Glutamatergic neuron (in vitro differentiated cells): Measurements from ENCODE around the gene SECTM1. TPM values are rescaled to one million over a fixed set of nuclear protein-coding genes. Genes with fewer than 3 reads are reported as not detected.
"Not testable (repeated sequence)": the region's sequence is repeated elsewhere in the genome, so short reads cannot be mapped to it uniquely, and the experiment has no call there.

ENCODE experiments used
- DNase-seq: peaks from one replicate; pipeline ENCODE4 v3.0.0; 2022
- H3K27ac Mint-ChIP-seq: one replicate; pipeline ENCODE4 v1.8.0; 2020; ENCODE audit warnings: mild to moderate bottlenecking, mixed read lengths, inconsistent platforms; ENCODE audit not compliant: unreplicated experiment
- H3K27me3 Mint-ChIP-seq: one replicate; pipeline ENCODE4 v1.8.0; 2020; ENCODE audit warnings: mild to moderate bottlenecking, moderate library complexity, mixed read lengths, inconsistent platforms; ENCODE audit not compliant: unreplicated experiment
- H3K36me3 Mint-ChIP-seq: one replicate; pipeline ENCODE4 v1.8.0; 2020; ENCODE audit warnings: mild to moderate bottlenecking, mixed read lengths, inconsistent platforms; ENCODE audit not compliant: unreplicated experiment
- H3K4me1 Mint-ChIP-seq: one replicate; pipeline ENCODE4 v1.8.0; 2020; ENCODE audit warnings: mild to moderate bottlenecking, low read depth, mixed read lengths, inconsistent platforms; ENCODE audit not compliant: unreplicated experiment
- H3K4me3 Mint-ChIP-seq: one replicate; pipeline ENCODE4 v1.8.0; 2020; ENCODE audit warnings: mild to moderate bottlenecking, mixed read lengths, inconsistent platforms; ENCODE audit not compliant: unreplicated experiment
- H3K9me3 Mint-ChIP-seq: one replicate; pipeline ENCODE4 v1.8.0; 2020; ENCODE audit warnings: mild to moderate bottlenecking, moderate library complexity, mixed read lengths, inconsistent platforms; ENCODE audit not compliant: unreplicated experiment
- total RNA-seq: library from RNA; stranded (reverse); fragmentation: NEBNext Ultra II Directional; extraction: Animal tissue kit (Norgen Biotek cat#: 25700); gene quantifications from one replicate; pipeline ENCODE4 v1.2.1, GENCODE V29; 2021; ENCODE audit not compliant: unreplicated experiment
- TF ChIP-seq, protein P1 (sequence below): fragments of 200-600 bp; sonication (generic); IDR thresholded peaks from one replicate; pipeline ENCODE4 v1.5.0; 2021; ENCODE audit not compliant: partially characterized antibody, unreplicated experiment

Gene SECTM1
- total RNA-seq, 1 donor from 2014 or later, result 0.29 TPM

GRCh38 chr17:82374626-82375331 lies 41.2 kb upstream of the SECTM1 start:
- no peak for DNase-seq
- Mint-ChIP-seq H3K4me1 (peaks cover 9% of the 10 kb centered on the region), H3K9me3 (peaks cover 5% of the 10 kb centered on the region), H3K27me3 (peaks cover 13% of the 10 kb centered on the region), H3K36me3 (no peaks in the 10 kb centered on the region), H3K4me3 (no peak overlapping the region), H3K27ac (no peak overlapping the region)
- TF ChIP-seq, protein P1, sequence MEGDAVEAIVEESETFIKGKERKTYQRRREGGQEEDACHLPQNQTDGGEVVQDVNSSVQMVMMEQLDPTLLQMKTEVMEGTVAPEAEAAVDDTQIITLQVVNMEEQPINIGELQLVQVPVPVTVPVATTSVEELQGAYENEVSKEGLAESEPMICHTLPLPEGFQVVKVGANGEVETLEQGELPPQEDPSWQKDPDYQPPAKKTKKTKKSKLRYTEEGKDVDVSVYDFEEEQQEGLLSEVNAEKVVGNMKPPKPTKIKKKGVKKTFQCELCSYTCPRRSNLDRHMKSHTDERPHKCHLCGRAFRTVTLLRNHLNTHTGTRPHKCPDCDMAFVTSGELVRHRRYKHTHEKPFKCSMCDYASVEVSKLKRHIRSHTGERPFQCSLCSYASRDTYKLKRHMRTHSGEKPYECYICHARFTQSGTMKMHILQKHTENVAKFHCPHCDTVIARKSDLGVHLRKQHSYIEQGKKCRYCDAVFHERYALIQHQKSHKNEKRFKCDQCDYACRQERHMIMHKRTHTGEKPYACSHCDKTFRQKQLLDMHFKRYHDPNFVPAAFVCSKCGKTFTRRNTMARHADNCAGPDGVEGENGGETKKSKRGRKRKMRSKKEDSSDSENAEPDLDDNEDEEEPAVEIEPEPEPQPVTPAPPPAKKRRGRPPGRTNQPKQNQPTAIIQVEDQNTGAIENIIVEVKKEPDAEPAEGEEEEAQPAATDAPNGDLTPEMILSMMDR, result no peak

DNA sequence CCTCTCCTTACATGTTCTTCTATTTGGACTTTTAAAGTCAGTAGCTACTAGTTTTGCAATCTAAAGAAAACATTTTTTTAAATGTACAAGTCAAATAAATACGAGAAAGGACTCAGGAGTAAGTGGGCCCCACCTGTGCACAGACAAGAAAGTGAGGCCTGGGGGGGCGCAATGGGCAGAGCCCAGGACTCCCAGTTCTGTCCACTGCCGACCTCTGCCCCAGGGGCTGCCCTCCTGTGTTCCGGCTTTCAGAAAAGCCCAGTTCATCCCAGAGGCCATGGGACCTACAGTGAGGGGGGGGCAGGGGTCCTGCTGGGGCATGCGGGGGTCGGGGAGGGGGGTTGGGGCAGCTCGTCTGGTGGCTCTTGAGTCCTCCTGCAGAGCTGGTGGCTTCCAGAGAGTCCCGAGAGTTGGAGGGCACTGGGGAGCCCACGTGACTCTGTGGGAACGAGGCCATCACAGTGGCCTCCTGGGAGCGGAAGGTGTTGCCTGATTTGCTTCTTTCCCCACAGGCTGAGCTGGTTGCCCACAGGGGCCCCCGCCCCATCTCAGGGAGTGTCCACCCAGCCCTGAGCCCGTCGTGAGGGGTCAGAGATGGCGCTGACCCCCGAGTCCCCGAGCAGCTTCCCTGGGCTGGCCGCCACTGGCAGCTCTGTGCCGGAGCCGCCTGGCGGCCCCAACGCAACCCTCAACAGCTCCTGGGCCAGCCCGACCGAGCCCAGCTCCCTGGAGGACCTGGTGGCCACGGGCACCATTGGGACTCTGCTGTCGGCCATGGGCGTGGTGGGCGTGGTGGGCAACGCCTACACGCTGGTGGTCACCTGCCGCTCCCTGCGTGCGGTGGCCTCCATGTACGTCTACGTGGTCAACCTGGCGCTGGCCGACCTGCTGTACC lies 40.4 kb upstream of the SECTM1 start:
- peaks cover 13% of the 10 kb centered on the region for H3K27me3 Mint-ChIP-seq
- no peaks in the 10 kb centered on the region for H3K36me3 Mint-ChIP-seq
- H3K4me3 Mint-ChIP-seq, result peak overlapping the region; percentile 82
- H3K27ac Mint-ChIP-seq, result no peak overlapping the region
- TF ChIP-seq, protein P1, result no peak
- peaks cover 9% of the 10 kb centered on the region for H3K4me1 Mint-ChIP-seq
- DNase-seq, result no peak
- H3K9me3 Mint-ChIP-seq, result peaks cover 6% of the 10 kb centered on the region

DNA sequence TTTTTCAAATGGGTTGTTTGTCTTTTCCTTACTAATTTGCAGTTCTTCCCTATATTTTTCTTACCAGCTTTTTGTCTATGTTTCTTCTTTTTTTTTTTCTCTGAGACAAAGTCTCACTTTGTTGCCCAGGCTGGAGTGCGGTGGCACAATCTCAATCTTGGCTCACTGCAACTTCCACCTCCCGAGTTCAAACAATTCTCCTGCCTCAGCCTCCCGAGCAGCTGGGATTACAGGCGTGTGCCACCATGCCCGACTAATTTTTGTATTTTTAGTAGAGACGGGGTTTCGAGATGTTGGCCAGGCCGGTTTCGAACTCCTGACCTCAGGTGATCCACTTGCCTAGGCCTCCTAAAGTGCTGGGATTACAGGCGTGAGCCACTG lies 39.5 kb upstream of the SECTM1 start:
- H3K4me1 Mint-ChIP-seq, H3K9me3 Mint-ChIP-seq, H3K36me3 Mint-ChIP-seq, DNase-seq, H3K27ac Mint-ChIP-seq: not testable (repeated sequence)
- peaks cover 10% of the 10 kb centered on the region for H3K27me3 Mint-ChIP-seq
- peak overlapping the region; percentile 82 for H3K4me3 Mint-ChIP-seq

- TF ChIP-seq, protein P1, result no peak
- Mint-ChIP-seq H3K4me3 (peak overlapping the region; percentile 82), H3K4me1 (peaks cover 8% of the 10 kb centered on the region), H3K27me3 (peaks cover 10% of the 10 kb centered on the region), H3K9me3 (peaks cover 3% of the 10 kb centered on the region), H3K36me3 (no peaks in the 10 kb centered on the region), H3K27ac (no peak overlapping the region)
- peak; percentile 53 for DNase-seq
Observed at GRCh38 chr17:82372249-82373071, 38.9 kb upstream of the SECTM1 start.

- peak; percentile 55 for DNase-seq
- H3K27me3 Mint-ChIP-seq, result peaks cover 10% of the 10 kb centered on the region
Observed at GRCh38 chr17:82371333-82372248, 38.0 kb upstream of the SECTM1 start, which contains the start of gene UTS2R. Gene UTS2R, plus strand, starts transcription at chr17:82371765. Its CDS starts 2,560 bp downstream, at chr17:82374325.

More at GRCh38 chr17:82371333-82372248, 38.0 kb upstream of the SECTM1 start, which contains the start of gene UTS2R:
- Mint-ChIP-seq H3K9me3 (peaks cover 3% of the 10 kb centered on the region), H3K4me3 (peak within 1 kb of the TSS; percentile 59), H3K27ac (no peak within 1 kb of the TSS), H3K36me3 (no peaks in the 10 kb centered on the region), H3K4me1 (peaks cover 10% of the 10 kb centered on the region)
- TF ChIP-seq, protein P1, result no peak
